Mucosa of gallbladder (tissue), 1 donor: ENCODE data around the gene LYRM1. TPM values are rescaled to one million over a fixed set of nuclear protein-coding genes. Genes with fewer than 3 reads are reported as not detected.

ENCODE experiments used
- total RNA-seq: library from RNA; stranded (reverse); gene quantifications from one replicate; pipeline ENCODE4 v1.2.1, GENCODE V29; 2021
- donor health status: DM: no; HTN: no; CAD: no.

LYRM1 gene
- total RNA-seq, 1 donor from 2014 or later, result 28.6 TPM

Other genes with a start within 250 kb of the LYRM1 start
- gene ACSM1, start 203.1 kb upstream of the LYRM1 start, total RNA-seq, result 0.20 TPM
- gene THUMPD1, start 159.0 kb upstream of the LYRM1 start, total RNA-seq, result 40.7 TPM
- gene ACSM3, start 136.8 kb upstream of the LYRM1 start, total RNA-seq, result 11.0 TPM
- gene ERI2, start 94.3 kb upstream of the LYRM1 start, total RNA-seq, result 18.6 TPM
- gene REXO5, start 94.2 kb upstream of the LYRM1 start, total RNA-seq, result 2.2 TPM
- gene DCUN1D3, start 413 bp upstream of the LYRM1 start, total RNA-seq, result 22.2 TPM